ENCODE data around the gene ST7.

DNA sequence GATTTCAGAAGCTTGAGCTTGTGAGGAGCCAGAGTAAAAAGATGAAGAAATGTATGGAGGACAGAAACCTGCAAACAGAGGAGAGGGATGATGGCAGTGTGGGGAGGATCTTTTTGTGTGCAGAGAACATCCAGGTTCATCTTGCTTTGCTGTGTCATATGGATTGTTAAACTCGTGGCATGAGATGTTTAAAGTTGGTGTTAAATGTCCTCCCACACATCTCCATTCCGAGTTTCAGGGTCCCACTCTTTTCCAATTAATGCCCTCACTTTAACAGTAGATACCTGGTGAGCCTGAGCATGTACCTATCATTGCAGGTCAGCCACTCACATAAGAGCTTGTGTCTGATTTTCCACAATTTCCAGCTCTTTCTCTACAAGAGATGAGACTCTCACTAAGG lies 147.7 kb downstream of the ST7 start:
- TF ChIP-seq CTCF (IDR thresholded peaks at IDR 0.05) (no peak), SIN3A (IDR thresholded peaks at IDR 0.05; ENCODE audit: borderline replicate concordance, insufficient read depth, low read depth, low read length) (no peak)
- TF ChIP-seq, protein P1, sequence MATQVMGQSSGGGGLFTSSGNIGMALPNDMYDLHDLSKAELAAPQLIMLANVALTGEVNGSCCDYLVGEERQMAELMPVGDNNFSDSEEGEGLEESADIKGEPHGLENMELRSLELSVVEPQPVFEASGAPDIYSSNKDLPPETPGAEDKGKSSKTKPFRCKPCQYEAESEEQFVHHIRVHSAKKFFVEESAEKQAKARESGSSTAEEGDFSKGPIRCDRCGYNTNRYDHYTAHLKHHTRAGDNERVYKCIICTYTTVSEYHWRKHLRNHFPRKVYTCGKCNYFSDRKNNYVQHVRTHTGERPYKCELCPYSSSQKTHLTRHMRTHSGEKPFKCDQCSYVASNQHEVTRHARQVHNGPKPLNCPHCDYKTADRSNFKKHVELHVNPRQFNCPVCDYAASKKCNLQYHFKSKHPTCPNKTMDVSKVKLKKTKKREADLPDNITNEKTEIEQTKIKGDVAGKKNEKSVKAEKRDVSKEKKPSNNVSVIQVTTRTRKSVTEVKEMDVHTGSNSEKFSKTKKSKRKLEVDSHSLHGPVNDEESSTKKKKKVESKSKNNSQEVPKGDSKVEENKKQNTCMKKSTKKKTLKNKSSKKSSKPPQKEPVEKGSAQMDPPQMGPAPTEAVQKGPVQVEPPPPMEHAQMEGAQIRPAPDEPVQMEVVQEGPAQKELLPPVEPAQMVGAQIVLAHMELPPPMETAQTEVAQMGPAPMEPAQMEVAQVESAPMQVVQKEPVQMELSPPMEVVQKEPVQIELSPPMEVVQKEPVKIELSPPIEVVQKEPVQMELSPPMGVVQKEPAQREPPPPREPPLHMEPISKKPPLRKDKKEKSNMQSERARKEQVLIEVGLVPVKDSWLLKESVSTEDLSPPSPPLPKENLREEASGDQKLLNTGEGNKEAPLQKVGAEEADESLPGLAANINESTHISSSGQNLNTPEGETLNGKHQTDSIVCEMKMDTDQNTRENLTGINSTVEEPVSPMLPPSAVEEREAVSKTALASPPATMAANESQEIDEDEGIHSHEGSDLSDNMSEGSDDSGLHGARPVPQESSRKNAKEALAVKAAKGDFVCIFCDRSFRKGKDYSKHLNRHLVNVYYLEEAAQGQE (IDR thresholded peaks at IDR 0.05; ENCODE audit: insufficient read depth in 1 of 2, low read depth in 2 of 2, low read length in 1 of 2) = no peak

Measured in Panc1 (cell line).